GM19023 (cell line): ENCODE data around the gene AMIGO2.

Experiments used
- ATAC-seq: cut with Tn5 transposase; IDR thresholded peaks from one replicate; pipeline ENCODE4 v1.9.1; 2021; ENCODE audit warnings: mild to moderate bottlenecking, moderate library complexity; ENCODE audit not compliant: unreplicated experiment

AMIGO2 gene

GRCh38 chr12:47098099-47098498, 18.3 kb upstream of the AMIGO2 start:
- no peak for ATAC-seq

GRCh38 chr12:47097276-47097896, 17.6 kb upstream of the AMIGO2 start:
- no peak for ATAC-seq

- no peak for ATAC-seq
Measured at GRCh38 chr12:47095446-47096236, 15.9 kb upstream of the AMIGO2 start.

- ATAC-seq = no peak
Measured at GRCh38 chr12:47094804-47095203, 15.0 kb upstream of the AMIGO2 start.

GRCh38 chr12:47091009-47091408, 11.2 kb upstream of the AMIGO2 start:
- no peak for ATAC-seq

GRCh38 chr12:47088021-47088944, 8.5 kb upstream of the AMIGO2 start:
- no peak for ATAC-seq

GRCh38 chr12:47087088-47087688, 7.4 kb upstream of the AMIGO2 start:
- no peak for ATAC-seq

GRCh38 chr12:47085815-47086252, 6.1 kb upstream of the AMIGO2 start:
- no peak for ATAC-seq

- no peak for ATAC-seq
Measured at GRCh38 chr12:47084172-47084571, 4.4 kb upstream of the AMIGO2 start.

GRCh38 chr12:47082796-47083621, 3.2 kb upstream of the AMIGO2 start:
- no peak for ATAC-seq

GRCh38 chr12:47082283-47082682, 2.5 kb upstream of the AMIGO2 start:
- ATAC-seq = no peak

GRCh38 chr12:47080725-47081502, 1.2 kb upstream of the AMIGO2 start:
- ATAC-seq = no peak

- ATAC-seq = peak; percentile 34
Measured at GRCh38 chr12:47079981-47080724, 394 bp upstream of the AMIGO2 start.

- no peak for ATAC-seq
Measured at GRCh38 chr12:47078733-47079467, 859 bp downstream of the AMIGO2 start.

- no peak for ATAC-seq
Measured at GRCh38 chr12:47078086-47078395, 1.7 kb downstream of the AMIGO2 start.

GRCh38 chr12:47077206-47078085, 2.3 kb downstream of the AMIGO2 start:
- ATAC-seq = no peak
